Stimulated activated CD4-positive, alpha-beta T cell treated with anti-CD3 and anti-CD28 coated beads, Interleukin-15, amount 100 ng/mL, for 1 hour (primary cell): Measurements from ENCODE around the gene SLC9A6.

Source experiments
- DNase-seq, 2 donors: peaks; one replicate each; pipeline ENCODE4 v3.0.0-alpha.2; 2020; ENCODE audit warnings: low read depth in 1 of 2, low spot score in 1 of 2

SLC9A6 gene

DNA sequence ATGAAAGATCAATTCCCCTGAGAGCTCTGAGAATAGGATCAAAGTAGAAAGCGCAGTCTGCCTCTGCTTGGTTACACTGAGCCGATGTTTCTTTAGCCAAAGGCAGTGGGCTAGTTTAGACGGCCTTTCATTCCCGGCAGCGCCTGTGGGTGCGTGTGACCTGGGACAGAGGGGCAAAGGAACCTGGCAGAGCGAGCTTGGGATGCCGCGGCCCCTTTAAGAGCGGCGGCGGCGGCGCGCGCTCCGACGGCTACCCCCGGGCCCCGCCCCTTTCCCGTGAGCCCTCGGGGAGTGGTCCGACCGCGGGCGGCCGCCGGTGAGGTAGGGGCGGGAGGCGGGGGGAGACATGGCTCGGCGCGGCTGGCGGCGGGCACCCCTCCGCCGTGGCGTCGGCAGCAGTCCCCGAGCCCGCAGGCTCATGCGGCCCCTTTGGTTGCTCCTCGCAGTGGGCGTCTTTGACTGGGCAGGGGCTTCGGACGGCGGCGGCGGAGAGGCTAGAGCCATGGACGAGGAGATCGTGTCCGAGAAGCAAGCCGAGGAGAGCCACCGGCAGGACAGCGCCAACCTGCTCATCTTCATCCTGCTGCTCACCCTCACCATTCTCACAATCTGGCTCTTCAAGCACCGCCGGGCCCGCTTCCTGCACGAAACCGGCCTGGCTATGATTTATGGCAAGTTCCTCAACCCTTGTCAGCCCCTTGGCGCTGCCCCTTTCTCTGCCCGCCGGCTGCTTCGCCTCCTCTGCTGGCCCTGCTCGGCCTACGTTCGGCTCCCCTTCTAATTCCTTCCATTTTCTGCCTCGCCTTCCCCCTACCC is at the start of gene SLC9A6:
SLC9A6 (plus strand) TSS at position 279 of the 816 bp plus-strand sequence; CDS start at position 503, 224 bp downstream.
- DNase-seq, result peak; percentile 41 to 57

GRCh38 chrX:135944486-135944885 is 40.7 kb upstream of the SLC9A6 start:
- no peak for DNase-seq

DNA sequence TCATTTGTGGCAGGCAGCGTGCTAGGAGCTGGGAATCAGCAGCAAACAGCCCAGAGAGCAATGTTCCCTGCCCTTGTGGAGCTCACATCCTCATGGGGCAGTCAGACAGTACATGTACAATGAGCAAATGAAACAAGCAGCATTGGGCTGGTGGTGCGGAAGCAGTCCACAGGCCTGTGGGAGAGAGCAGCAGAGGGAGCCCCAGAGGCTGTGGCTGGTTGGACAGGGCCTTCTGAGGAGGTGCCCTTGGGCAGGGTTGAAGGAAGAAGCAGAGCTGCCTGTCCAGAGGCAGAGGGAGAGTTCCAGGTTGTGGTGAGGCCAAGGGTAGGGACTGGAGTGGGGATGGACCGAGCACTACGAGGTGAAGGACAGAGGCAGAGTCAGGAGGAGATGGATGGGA is 33.9 kb upstream of the SLC9A6 start:
- no peak for DNase-seq

DNA sequence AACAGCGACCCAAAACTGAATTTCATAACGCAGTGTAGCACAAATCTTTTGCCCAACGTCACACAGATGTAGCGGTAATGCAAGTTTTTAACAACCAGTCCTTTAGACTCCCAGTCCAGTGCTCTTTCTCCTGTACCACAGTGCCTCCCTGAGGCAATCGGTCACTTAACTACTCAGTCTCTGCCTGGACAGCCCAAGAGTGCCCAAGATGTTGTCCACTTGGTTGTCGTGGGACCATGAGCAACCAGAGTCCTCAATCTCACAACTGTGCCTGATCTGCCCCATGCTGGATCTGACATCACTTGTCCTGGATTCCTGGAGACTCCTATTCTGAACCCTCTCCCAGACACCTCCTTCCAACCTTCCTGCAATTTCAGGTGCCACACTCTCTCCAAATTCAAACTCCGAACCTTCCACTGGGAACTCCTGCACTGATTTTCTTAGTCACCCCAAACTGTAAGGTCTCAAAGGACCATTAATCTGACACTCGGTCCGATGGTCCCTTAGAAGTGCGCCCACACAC is 12.1 kb upstream of the SLC9A6 start:
- DNase-seq, result no peak

DNA sequence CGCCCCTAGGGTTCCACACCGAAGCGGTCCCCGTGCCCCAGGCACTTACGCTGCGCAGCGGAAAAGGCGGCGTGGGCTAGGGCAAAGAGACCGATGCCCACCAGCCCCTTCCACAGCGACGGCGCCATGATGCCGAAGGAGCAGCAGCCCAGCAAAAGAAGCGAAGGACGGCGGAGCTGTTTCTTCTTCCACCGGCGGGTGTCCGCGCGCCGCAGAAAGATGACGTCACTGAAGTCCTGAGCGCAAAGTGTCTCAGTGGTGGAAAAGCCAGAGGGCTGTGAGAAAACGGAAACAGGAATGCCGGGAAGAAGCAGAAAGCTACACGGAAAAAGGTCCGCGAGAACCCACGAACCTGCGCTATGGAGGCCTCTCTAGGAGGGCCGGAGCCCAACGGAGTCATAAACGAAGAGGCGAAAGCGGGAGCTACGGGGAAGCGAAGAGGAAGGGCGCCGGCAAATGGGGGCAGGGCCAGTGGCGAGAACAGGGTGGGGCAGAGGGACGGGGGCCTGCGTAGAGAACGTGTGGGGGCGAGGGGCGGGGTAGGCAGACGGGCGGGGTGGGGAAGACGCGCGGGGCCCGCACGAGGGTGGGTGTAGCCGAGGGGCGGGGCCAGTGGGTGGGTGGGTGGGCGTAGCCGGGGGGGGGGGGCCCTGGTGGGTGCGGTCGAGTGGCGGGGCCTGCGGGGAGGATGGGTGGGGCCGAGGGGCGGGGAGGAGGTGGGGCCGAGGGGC is 11.5 kb upstream of the SLC9A6 start, which contains the start of gene MMGT1:
MMGT1 (minus strand) TSS at position 441 of the 731 bp plus-strand sequence; CDS start at position 128, 313 bp downstream.
- peak; percentile 55 to 70 for DNase-seq

DNA sequence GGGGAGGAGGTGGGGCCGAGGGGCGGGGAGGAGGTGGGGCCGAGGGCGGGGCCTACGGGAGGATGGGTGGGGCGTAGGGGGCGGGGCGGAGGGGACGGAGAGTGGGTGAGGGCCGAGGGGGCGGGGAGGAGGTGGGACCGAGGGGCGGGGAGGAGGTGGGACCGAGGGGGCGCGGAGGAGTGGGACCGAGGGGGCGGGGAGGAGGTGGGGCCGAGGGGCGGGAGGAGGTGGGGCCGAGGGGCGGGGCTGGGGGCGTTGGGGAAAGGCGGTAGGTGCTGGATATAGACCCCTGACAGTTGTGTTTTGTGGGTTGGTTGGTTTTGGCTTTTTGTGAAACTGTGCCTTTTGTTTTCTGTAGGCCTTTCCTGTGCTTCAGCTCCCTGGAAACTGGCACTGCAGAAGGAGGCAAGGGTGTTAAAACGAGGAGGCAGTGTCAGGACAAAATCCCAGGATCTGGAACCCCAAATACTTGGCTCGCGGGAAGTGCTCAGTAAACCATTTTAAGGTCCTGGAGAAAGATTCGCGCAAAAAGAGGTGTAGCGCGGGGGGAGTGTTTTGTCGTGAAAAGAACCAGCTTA is 10.9 kb upstream of the SLC9A6 start:
- DNase-seq, result peak; percentile 40 to 49

- DNase-seq, result no peak
Measured at GRCh38 chrX:135975421-135975820, 9.8 kb upstream of the SLC9A6 start.

GRCh38 chrX:135977611-135978010 is 7.6 kb upstream of the SLC9A6 start:
- DNase-seq, result no peak

GRCh38 chrX:135981010-135981409 is 4.2 kb upstream of the SLC9A6 start:
- DNase-seq, result no peak

DNA sequence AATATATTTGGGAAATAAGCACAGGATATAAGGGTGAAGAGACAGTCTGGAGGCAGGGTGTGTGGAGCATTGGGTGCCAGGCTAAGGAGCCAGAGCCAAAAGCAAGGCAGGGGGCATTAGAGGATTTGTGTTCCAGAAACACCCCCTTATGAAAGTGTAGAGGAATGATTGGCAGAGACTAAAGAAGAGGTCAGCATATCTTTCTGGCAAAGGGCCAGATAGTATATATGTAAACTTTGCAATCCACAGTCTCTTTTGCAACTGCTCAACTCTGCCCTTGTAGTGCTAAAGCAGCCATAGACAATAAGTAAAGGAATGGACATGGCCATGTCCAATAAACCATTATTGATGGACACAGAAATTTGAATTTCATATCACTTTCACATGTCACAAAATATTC is 3.6 kb upstream of the SLC9A6 start:
- DNase-seq, result no peak

GRCh38 chrX:135982860-135983259 is 2.4 kb upstream of the SLC9A6 start:
- no peak for DNase-seq

DNA sequence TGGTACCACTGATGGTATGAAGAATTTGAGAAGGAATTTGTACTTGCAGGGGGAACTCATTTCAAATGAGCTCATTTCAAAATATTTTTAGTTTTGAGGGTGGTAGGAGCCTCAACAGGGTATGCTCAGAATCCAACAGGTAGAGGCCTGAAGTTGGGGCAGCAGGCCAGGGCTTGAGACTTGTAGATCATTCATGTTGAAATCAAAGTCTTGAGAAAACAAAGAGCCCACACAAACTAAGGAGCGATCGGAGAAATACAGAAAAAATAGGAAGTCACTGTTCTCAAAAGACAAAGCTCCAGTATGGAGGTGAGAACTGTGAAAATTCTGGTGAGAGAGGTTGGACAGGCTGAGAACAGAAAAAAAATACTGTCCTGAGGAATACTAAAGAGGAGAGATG is 979 bp upstream of the SLC9A6 start:
- DNase-seq, result no peak

DNA sequence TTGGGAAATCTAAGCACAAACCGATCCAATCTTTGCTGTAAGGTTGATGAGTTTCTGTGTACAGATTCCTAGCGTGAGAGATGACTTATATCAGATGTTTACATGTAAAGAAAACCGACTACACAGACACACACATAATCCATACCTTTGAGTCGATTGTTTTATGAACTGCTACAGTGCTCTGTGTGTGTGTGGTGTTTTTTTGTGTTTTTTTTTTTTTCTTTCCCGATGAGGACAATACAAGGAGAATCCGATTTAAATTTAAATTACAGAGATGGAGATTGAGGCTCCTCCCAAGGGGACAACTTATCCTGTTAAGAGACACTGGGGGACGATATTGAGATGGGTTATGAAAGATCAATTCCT is 461 bp upstream of the SLC9A6 start:
- DNase-seq, result no peak

DNA sequence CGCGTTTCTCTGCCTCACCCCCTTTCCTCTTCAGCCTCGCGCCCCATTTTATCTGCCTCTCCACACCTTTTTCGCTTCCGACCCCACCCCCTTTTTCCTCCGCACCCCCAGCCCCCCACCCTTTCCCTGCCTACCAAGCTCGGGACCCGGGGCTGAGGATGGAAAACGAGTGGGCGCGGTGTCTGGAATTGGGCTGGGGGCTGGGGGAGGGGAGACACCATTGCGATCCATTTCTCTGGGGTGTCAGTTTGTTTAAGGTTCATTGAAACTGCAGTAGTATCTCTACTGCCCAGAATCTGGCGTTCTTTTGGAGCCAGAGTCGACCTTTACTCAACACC is 707 bp downstream of the SLC9A6 start:
- no peak for DNase-seq

GRCh38 chrX:135988245-135988644 is 3.0 kb downstream of the SLC9A6 start:
- no peak for DNase-seq

GRCh38 chrX:136015016-136015415 is 29.8 kb downstream of the SLC9A6 start:
- DNase-seq, result no peak

DNA sequence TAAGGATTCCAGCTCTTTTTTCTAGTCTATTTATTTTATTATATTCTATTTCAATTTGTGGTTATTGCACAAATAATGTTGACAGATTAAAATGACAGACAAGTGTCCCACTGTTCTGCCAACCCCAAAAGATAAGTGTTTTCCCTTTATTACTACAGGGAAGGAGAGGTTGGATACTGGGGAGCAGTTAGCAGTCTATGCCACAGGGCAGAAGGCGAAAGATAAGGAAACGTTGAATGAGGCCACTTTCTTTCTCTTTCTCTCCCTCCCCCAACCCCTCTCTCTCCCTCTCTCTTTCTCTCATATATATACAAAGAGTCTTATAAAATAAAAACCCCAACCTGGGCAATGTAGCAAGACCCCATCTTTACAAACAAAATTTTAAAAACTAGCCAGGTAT is 31.6 kb downstream of the SLC9A6 start:
- no peak for DNase-seq

DNA sequence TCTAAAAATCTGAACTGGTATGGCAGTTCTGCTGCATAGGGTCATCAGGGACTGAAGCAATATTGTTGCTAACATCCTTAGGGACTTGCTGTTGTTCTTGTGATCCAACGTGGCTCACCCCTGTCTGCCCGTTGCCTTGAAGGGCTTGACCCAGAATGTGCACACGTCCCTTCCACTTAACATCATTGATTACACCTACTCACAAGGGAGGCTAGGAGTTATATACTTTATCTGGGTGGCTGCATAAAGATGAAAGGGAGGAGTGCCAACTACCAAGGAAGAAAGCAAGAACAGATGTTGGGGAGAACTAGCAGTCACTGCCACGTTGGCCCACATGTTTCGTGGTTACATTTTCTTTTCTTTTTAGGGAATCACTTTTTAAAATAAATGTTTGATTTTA is 34.0 kb downstream of the SLC9A6 start:
- no peak for DNase-seq

- DNase-seq, result no peak
Measured at GRCh38 chrX:136021160-136021559, 35.9 kb downstream of the SLC9A6 start.

- DNase-seq, result no peak
Measured at GRCh38 chrX:136021903-136022302, 36.7 kb downstream of the SLC9A6 start.

DNA sequence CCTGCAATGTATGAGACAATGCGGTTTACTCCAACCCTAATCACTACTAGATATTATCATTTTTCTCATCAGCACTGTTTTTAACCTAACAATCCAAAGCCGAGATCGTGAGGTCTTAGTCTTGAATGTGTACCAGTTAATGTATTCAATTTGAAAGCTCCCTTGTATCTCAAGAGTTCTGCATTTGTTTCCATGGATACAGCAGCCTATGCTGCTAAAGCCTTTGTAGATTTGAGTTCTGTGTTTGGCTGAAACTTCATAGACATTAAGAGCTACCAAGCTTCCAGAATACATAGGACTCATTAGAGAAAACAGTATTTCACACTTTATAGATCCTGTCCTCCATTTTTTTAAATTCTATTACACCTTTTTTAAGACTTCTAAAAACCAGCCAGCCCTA is 39.9 kb downstream of the SLC9A6 start:
- no peak for DNase-seq

DNA sequence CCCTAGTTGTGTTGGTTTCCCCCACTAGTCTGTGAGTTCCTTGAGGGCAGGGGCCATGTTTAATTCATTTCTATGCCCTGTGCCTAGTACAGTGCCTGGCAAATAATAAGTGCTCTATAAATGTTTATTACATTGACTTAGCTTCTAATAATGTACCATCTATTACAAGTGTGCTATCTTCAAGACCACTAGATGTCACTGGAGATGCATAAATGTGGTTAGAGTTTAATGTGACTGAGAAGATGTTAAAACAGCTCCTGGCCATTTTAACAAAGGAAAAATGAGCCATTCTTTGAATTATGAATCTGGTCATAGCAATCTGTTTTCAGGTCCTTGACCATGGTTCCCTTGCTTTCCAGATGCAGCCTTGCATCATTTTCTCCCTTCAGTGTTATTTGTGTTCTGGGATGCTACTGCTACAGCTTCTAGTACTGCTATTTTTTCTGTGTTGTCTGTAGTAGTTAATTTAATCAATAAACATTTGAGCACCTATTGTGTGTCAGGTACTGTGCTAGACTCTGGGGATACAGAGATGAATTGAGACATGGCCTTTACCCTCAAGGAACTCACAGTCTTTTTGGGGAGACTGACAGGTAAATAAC is 43.2 kb downstream of the SLC9A6 start:
- no peak for DNase-seq
